Osteoblast (primary cell): ENCODE results near the gene RHBDL3. TPM values are rescaled to one million over a fixed set of nuclear protein-coding genes. Genes with fewer than 3 reads are reported as not detected.
A peak's percentile ranks its signal among the peaks of the same experiment; 100 is the strongest.
"Not testable (repeated sequence)": the region's sequence is repeated elsewhere in the genome, so short reads cannot be mapped to it uniquely, and the experiment has no call there.

Experiments used
- DNase-seq: peaks from one replicate; pipeline ENCODE4 v3.0.0; 2011; ENCODE audit warnings: low spot score, mixed read lengths; ENCODE audit not compliant: insufficient read length; ENCODE audit errors: missing footprints
- H2AFZ ChIP-seq: 2 replicates; pipeline ENCODE4 v1.6.0; 2011; ENCODE audit warnings: mild to moderate bottlenecking, low read length
- H3K27ac ChIP-seq: 2 replicates; pipeline ENCODE4 v1.5.1; 2011; ENCODE audit warnings: mild to moderate bottlenecking, low read depth, low read length, moderate library complexity
- H3K27me3 ChIP-seq: 2 replicates; pipeline ENCODE4 v1.6.0; 2012; ENCODE audit warnings: mild to moderate bottlenecking, control low read depth, inconsistent platforms, low read length, moderate library complexity; ENCODE audit not compliant: insufficient read depth
- H3K36me3 ChIP-seq: 2 replicates; pipeline ENCODE4 v1.5.1; 2011; ENCODE audit warnings: mild to moderate bottlenecking, low read length, control low read depth, moderate library complexity; ENCODE audit not compliant: insufficient read depth
- H3K4me1 ChIP-seq: 2 replicates; pipeline ENCODE4 v1.5.1; 2011; ENCODE audit warnings: mild to moderate bottlenecking, low read length, control low read depth, moderate library complexity; ENCODE audit not compliant: insufficient read depth
- H3K4me2 ChIP-seq: 2 replicates; pipeline ENCODE4 v1.6.0; 2011; ENCODE audit warnings: mild to moderate bottlenecking, low read length; ENCODE audit not compliant: insufficient read depth
- H3K4me3 ChIP-seq: fragments of 200-600 bp; sonication (generic); 3 replicates; pipeline ENCODE4 v1.5.1; 2012; ENCODE audit warnings: mild to moderate bottlenecking, low read length, inconsistent platforms; ENCODE audit not compliant: insufficient read depth
- H3K79me2 ChIP-seq: 2 replicates; pipeline ENCODE4 v1.6.0; 2012; ENCODE audit warnings: mild to moderate bottlenecking, low read length, control low read depth, inconsistent platforms; ENCODE audit not compliant: insufficient read depth
- H3K9me3 ChIP-seq: 2 replicates; pipeline ENCODE4 v1.5.1; 2011; ENCODE audit warnings: low read depth, low read length, control low read depth
- H4K20me1 ChIP-seq: 2 replicates; pipeline ENCODE4 v1.6.0; 2012; ENCODE audit warnings: mild to moderate bottlenecking, low read length, control low read depth; ENCODE audit not compliant: insufficient read depth
- CTCF ChIP-seq: IDR thresholded peaks from 2 replicates; pipeline ENCODE4 v1.5.1; 2011; ENCODE audit warnings: mild to moderate bottlenecking, low read depth, low read length, moderate library complexity; ENCODE audit errors: extremely low read depth
- total RNA-seq: library from RNA; depleted of rRNA; stranded (reverse); fragments of >200 nt; gene quantifications from 2 replicates; pipeline ENCODE4 v1.2.3, GENCODE V29; 2012

Gene RHBDL3
- total RNA-seq, 1 donor, result under 0.01 TPM

GRCh38 chr17:32261936-32262510 is 3.6 kb upstream of the RHBDL3 start:
- no peak overlapping the region for H2AFZ ChIP-seq
- peaks cover 53% of the 10 kb centered on the region for H3K27me3 ChIP-seq
- no peak for TF ChIP-seq CTCF

GRCh38 chr17:32263515-32263914 is 2.1 kb upstream of the RHBDL3 start:
- not testable (repeated sequence) for H3K9me3 ChIP-seq, H4K20me1 ChIP-seq, H3K27ac ChIP-seq, H3K79me2 ChIP-seq, H2AFZ ChIP-seq, H3K4me3 ChIP-seq, H3K36me3 ChIP-seq, H3K4me2 ChIP-seq, H3K4me1 ChIP-seq
- peak; percentile 39 for DNase-seq
- H3K27me3 ChIP-seq, result peaks cover 68% of the 10 kb centered on the region

More at GRCh38 chr17:32261936-32262510, 3.6 kb upstream of the RHBDL3 start:
- no peaks in the 10 kb centered on the region for H3K9me3 ChIP-seq
- no peaks in the 10 kb centered on the region for H4K20me1 ChIP-seq
- H3K4me2 ChIP-seq, result no peak overlapping the region
- no peak for DNase-seq
- no peaks in the 10 kb centered on the region for H3K79me2 ChIP-seq
- no peaks in the 10 kb centered on the region for H3K36me3 ChIP-seq
- H3K27ac ChIP-seq, result no peak overlapping the region
- peaks cover 5% of the 10 kb centered on the region for H3K4me1 ChIP-seq
- no peak overlapping the region for H3K4me3 ChIP-seq

GRCh38 chr17:32264140-32264799 is 1.4 kb upstream of the RHBDL3 start:
- H4K20me1 ChIP-seq, result no peaks in the 10 kb centered on the region
- no peak overlapping the region for H3K4me2 ChIP-seq
- H3K9me3 ChIP-seq, result no peaks in the 10 kb centered on the region
- no peaks in the 10 kb centered on the region for H3K36me3 ChIP-seq
- H3K4me1 ChIP-seq, result peaks cover 5% of the 10 kb centered on the region
- TF ChIP-seq CTCF, result no peak
- DNase-seq, result peak; percentile 86
- H3K4me3 ChIP-seq, result no peak overlapping the region
- H2AFZ ChIP-seq, result no peak overlapping the region
- H3K27ac ChIP-seq, result no peak overlapping the region
- H3K27me3 ChIP-seq, result peaks cover 75% of the 10 kb centered on the region
- H3K79me2 ChIP-seq, result no peaks in the 10 kb centered on the region

- H3K27me3 ChIP-seq, result peaks cover 80% of the 10 kb centered on the region
- H3K79me2 ChIP-seq, result no peaks in the 10 kb centered on the region
- peaks cover 5% of the 10 kb centered on the region for H3K4me1 ChIP-seq
- H3K4me3 ChIP-seq, result no peak overlapping the region
- peak overlapping the region; percentile 36 for H3K4me2 ChIP-seq
- H2AFZ ChIP-seq, result no peak overlapping the region
- DNase-seq, result peak; percentile 72
- no peaks in the 10 kb centered on the region for H3K9me3 ChIP-seq
- H4K20me1 ChIP-seq, result no peaks in the 10 kb centered on the region
- no peak overlapping the region for H3K27ac ChIP-seq
- no peak for TF ChIP-seq CTCF
- no peaks in the 10 kb centered on the region for H3K36me3 ChIP-seq
Observed at GRCh38 chr17:32264823-32265191, 825 bp upstream of the RHBDL3 start.
